ENCODE results near the gene COL4A1.

COL4A1 gene

GRCh38 chr13:110133425-110134235 is 173.3 kb downstream of the COL4A1 start:
- DNase-seq (ENCODE audit: low read depth): no peak

GRCh38 chr13:110132225-110132982 is 174.6 kb downstream of the COL4A1 start:
- no peak for DNase-seq (ENCODE audit: low read depth)

DNA sequence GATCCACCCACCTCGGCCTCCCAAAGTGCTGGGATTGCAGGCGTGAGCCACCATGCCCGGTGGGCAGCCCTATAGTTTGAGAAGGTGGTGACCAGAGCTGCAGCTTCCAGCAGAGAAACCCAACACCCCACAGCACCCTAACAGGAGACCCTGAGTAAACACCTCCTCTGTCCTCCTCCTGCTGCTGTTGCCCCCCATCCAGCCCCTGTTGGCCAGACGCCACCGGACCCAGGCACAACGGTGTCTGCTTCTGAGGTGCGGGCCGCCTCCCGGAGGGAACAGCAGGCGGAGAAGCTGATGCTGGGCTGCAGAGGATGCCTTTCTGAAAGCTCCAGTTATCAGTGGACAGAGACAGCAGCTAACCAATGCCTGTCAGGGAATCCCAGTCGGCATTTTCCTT is 175.5 kb downstream of the COL4A1 start:
- DNase-seq (ENCODE audit: low read depth): no peak

- DNase-seq (ENCODE audit: low read depth): no peak
These were observed 176.5 kb downstream of the COL4A1 start for GRCh38 chr13:110130431-110130830.

DNA sequence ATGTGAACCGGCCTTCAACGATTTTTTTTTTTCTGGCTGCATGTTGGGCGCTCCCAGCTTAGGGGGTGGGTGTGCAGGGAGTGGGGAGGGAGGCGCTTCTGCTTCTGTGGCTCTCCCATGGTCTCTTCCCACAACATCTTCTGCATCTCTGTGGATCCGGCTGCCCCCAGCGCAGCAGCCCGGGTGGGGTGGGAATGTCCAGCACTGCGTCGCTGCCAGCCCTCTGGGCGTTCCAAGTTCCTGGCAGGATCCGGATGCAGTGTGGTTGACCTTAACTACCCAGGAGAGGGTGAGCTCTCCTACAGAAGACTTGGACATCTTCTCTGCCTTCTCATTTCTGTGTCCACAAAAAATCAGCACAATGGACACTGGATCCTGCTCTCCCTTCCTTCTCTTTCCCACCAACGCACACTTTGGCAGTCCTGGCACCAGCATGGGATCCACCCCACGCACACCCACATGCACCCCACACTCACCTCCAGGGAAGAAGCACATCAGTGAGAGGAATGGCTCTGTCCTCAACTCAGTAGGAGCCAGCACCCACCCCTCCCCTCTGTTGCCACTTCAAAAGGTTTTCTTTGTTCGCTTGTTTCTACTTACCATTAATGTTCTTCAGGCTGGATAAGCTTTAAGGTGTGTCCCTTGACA is 177.3 kb downstream of the COL4A1 start:
- no peak for DNase-seq (ENCODE audit: low read depth)

DNA sequence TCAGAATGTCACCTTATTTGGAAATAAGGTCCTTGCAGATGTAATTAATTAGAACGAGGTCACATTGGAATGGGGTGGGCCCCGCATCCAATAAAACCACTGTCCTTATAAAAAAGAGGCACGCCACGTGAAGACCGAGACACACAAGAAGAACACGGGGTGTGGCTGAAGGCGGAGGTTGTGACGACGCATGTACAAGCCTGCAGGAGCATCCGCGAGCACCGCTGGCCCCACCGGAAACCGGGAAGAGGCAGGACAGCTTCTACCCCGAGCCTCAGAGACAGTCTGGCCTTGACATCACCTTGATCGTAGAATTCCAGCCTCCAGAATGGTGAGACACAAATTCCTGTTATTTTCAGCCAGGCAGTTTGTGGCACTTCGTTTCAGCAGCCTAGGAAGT is 177.9 kb downstream of the COL4A1 start:
- DNase-seq (ENCODE audit: low read depth): no peak

- DNase-seq (ENCODE audit: low read depth): no peak
These were observed 178.4 kb downstream of the COL4A1 start for GRCh38 chr13:110128546-110128945.

GRCh38 chr13:110127986-110128511 is 178.9 kb downstream of the COL4A1 start:
- no peak for DNase-seq (ENCODE audit: low read depth)

- DNase-seq (ENCODE audit: low read depth): no peak
These were observed 180.5 kb downstream of the COL4A1 start for GRCh38 chr13:110126391-110126961.

DNA sequence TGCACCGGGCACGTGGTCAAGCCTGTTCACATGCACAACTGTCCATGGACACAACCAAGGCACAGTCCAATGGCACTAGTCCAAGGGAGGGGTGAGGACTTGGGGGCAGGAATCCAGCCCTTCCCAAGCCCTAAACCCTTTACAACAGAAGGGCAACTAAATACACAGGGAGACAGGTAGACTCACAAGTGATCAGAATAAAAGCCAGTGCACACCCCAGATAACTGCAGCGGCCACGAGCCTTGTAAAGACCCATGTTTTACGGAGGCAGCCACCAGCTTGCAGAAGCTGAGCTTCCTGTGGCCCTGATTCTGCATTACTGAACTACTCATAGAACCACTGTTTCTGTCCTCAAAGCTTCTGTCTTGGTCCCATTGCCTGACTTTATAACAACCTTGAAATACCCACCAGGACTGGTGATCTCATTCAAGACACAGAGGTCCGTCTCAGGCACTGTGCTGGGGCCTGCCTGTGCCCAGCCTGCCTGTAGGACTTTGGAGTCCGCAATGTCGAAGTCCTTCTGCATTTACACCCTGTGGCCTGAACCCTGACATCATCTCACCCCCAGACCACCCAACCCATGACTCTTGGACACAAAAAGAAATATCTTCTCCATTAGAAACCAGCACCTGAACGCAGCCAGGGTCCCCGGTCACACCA is 181.2 kb downstream of the COL4A1 start:
- no peak for DNase-seq (ENCODE audit: low read depth)

- no peak for DNase-seq (ENCODE audit: low read depth)
These were observed 181.8 kb downstream of the COL4A1 start for GRCh38 chr13:110125157-110125556.

DNA sequence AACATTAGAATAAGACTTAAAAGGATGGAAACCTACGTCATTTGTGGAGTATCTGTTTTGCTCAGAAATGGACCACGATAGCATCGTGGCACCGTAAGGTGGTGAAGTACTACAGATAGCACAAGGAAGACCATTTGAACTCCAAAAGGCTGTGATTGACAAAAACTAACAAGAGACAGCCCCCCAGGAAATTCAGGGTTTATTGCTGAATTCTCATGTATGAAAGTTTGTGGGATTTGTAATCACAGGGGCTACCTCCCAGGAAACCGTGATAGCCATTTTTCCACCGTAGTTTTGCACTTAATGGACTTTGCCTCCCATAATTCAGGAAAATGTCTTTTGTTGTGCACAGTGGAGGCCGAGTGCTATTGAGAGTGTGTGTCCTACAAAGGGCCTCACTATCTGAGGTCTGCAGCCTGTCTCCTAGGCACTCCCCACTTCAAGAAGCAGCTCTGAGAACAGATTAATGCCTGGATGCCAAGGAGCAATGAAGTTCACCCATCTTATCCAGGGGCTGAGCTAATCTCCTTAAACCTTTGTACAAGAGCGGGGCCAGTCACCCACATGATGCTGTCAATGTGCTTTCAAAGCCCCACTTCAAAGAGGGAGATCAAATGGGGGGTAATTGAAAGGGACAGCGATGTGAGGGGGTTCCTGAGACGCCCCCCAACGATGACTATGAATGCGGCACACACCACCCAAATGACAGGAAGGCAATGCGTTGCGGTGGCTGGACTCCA is 182.6 kb downstream of the COL4A1 start:
- DNase-seq (ENCODE audit: low read depth): no peak

- no peak for DNase-seq (ENCODE audit: low read depth)
These were observed 183.7 kb downstream of the COL4A1 start for GRCh38 chr13:110123041-110123809.

GRCh38 chr13:110121422-110122083 is 185.4 kb downstream of the COL4A1 start:
- DNase-seq (ENCODE audit: low read depth): no peak

- no peak for DNase-seq (ENCODE audit: low read depth)
These were observed 186.7 kb downstream of the COL4A1 start for GRCh38 chr13:110119935-110120905.

- DNase-seq (ENCODE audit: low read depth): no peak
These were observed 188.9 kb downstream of the COL4A1 start for GRCh38 chr13:110118106-110118505.

GRCh38 chr13:110116072-110116487 is 190.9 kb downstream of the COL4A1 start:
- DNase-seq (ENCODE audit: low read depth): no peak

- no peak for DNase-seq (ENCODE audit: low read depth)
These were observed 191.4 kb downstream of the COL4A1 start for GRCh38 chr13:110115591-110115990.
